HG02610 (cell line): ENCODE measurements around the gene VDAC1.
"Not testable (repeated sequence)": the region's sequence is repeated elsewhere in the genome, so short reads cannot be mapped to it uniquely, and the experiment has no call there.

Source experiments
- ATAC-seq: cut with Tn5 transposase; IDR thresholded peaks from one replicate; pipeline ENCODE4 v1.9.1; 2021; ENCODE audit warnings: mild to moderate bottlenecking, moderate library complexity; ENCODE audit not compliant: unreplicated experiment

The VDAC1 gene

GRCh38 chr5:133943475-133943817 is 61.3 kb downstream of the VDAC1 start:
- no peak for ATAC-seq

GRCh38 chr5:133942614-133943474 is 61.9 kb downstream of the VDAC1 start:
- no peak for ATAC-seq

GRCh38 chr5:133941456-133942196 is 63.1 kb downstream of the VDAC1 start:
- ATAC-seq: no peak

DNA sequence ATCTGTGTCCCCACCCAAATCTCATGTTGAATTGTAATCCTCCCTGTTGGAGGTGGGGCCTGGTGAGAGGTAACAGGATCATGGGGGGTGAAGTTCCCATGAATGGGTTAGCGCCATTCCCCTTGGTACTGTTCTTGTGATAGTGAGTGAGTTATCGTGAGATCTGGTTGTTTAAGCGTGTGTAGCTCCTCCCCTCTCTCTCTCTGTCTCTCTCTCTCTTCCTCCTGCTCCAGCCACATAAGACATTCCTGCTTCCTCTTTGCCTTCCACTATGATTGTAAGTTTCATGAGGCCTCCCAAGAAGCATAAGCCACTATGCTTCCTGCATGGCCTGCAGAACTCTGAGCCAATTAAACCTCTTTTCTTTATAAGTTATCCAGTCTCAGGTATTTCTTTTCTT is 65.1 kb downstream of the VDAC1 start:
- ATAC-seq: no peak

DNA sequence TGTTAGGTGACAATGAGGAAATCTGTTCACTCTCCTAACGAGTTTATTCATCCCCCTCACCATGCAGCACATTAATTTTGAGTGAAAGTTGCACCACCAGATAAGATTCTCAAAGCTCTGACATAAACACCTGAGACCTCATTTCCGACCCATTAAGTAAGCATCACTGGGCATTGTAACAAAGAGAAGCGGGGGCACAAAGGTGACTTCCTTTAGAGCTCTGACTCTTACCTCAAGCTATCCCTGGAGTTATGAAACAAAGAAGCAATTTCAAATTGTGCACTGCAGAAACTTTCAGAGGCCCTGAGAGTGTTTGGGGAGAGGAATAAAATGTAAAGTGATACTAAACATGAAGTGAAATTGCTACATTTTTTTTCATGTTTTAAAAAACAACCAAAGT is 65.8 kb downstream of the VDAC1 start:
- peak; percentile 37 for ATAC-seq

GRCh38 chr5:133938039-133938821 is 66.5 kb downstream of the VDAC1 start:
- no peak for ATAC-seq

DNA sequence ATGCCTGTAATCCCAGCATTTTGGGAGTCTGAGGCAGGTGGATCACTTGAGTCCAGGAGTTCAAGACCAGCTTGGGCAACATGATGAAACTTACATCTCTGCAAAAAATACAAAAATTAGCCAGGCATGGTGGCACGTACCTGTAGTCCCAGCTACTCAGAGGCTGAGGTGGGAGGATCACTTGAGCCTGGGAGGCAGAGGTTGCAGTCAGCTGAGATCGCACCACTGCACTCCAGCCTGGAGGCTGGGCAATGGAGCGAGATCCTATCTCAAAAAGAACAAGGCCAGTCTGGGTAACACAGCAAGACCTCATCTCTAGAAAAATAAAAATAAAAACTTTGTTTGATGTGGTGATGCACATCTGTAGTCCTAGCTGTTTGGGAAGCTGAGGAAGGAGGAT is 67.1 kb downstream of the VDAC1 start:
- not testable (repeated sequence) for ATAC-seq

GRCh38 chr5:133936651-133937015 is 68.1 kb downstream of the VDAC1 start:
- ATAC-seq: no peak

DNA sequence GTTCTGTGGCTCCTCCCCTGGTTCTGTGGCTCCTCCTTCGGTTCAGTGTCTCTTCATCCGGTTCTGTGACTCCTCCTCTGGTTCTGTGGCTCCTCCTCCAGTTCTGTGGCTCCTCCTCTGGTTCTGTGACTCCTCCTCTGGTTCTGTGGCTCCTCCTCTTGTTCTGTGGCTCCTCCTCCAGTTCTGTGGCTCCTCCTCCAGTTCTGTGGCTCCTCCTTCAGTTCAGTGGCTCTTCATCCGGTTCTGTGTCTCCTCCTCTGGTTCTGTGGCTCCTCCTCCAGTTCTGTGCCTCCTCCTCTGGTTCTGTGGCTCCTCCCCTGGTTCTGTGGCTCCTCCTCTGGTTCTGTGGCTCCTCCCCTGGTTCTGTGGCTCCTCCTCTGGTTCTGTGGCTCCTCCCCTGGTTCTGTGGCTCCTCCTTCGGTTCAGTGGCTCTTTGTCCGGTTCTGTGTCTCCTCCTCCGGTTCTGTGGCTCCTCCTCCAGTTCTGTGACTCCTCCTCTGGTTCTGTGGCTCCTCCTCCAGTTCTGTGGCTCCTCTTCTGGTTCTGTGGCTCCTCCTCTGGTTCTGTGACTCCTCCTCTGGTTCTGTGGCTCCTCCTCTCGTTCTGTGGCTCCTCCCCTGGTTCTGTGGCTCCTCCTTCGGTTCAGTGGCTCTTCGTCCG is 68.7 kb downstream of the VDAC1 start:
- not testable (repeated sequence) for ATAC-seq

DNA sequence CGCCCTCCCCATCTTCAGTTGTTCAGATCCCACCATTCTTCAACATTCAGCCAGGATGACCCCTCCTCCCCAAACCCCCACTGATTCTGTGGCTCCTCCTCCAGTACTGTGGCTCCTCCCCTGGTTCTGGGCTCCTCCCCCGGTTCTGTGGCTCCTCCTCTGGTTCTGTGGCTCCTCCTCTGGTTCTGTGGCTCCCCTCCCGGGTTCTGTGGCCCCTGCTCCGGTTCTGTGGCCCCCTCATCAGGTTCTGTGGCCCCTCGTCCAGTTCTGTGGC is 69.2 kb downstream of the VDAC1 start:
- ATAC-seq: no peak

- ATAC-seq: peak; percentile 30
Observed at GRCh38 chr5:133934822-133935666, 69.7 kb downstream of the VDAC1 start.

DNA sequence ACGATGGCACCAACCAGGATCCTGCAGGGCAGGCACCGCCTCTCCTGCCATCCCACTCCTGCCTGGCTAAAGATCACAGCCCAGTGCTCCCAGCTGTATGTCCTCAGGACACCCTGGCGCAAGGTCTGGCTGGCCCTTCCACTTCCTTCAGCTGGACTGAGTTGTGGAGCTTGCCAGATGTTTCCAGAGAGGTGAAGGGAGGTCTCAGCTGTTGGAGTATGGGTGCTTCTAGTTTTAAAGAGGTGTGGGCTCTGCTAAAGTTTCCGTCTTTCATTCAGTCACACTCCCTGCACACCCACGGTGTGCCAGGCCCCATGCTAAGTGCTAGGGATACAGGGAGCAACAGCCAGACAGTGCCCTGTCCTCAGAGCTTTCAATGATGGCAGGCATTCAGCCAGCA is 70.5 kb downstream of the VDAC1 start:
- ATAC-seq: no peak

GRCh38 chr5:133933670-133934295 is 71.0 kb downstream of the VDAC1 start:
- no peak for ATAC-seq

GRCh38 chr5:133933169-133933509 is 71.6 kb downstream of the VDAC1 start:
- ATAC-seq: no peak

DNA sequence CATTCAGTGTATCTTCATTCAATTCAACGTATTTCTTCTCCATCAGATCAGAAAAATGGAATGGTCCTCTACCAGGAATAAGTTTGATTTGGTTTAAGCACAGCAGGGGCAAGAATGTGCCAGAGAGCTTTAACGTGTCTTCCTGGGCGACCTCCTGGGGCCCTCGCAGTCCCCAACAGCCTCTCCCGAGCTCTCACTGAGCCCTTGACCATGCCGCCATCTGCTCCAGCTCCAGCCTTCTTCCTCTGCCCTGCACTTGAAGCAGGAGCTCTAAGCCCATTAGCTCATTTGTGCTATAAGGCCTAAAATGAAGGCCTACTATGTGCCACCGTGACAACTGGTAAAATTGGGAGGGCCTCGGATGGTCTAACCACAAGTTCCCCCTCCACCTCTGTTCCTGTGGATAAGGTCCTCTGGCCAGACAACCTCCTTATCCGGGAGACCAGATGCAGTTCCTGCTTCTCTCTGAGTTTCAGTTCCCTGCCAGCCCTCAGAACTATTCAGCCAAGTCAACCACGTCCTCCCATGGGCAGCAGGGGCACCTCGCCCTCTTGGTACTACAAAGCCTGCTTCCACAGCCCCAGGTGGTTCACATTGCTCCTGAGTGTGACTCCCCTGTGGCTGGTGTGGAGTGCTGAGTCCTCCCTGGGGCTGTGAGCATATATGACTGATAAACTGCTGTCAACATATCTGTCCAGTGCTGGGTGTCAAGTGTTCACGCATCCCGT is 72.2 kb downstream of the VDAC1 start:
- no peak for ATAC-seq

- ATAC-seq: no peak
Observed at GRCh38 chr5:133931546-133931945, 73.2 kb downstream of the VDAC1 start.

DNA sequence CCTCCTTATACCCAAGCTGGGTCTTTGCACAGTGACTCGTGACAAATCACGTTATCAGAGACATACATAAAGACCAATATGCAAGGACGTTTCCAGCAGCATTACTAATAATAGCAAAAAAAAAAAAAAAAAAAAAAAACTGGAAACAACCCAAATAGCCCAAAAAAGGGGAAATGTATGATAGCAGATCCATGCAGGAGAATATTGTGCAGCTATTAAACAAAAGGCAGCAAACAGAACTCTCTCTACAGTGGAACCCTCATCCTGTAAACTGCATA is 74.0 kb downstream of the VDAC1 start:
- no peak for ATAC-seq

GRCh38 chr5:133930061-133930812 is 74.5 kb downstream of the VDAC1 start:
- ATAC-seq: peak; percentile 47
